ENCODE data around the gene DCTN4. TPM values are rescaled to one million over a fixed set of nuclear protein-coding genes. Genes with fewer than 3 reads are reported as not detected.
A peak's percentile ranks its signal among the peaks of the same experiment; 100 is the strongest.

The DCTN4 gene
- total RNA-seq, 2 donors from 2014 or later: 37.3 to 41.9 TPM

- peak; percentile 79 for ATAC-seq (replicated peaks)
- Mint-ChIP-seq H3K4me1 (peaks cover 42% of the 10 kb centered on the region), H3K9me3 (no peaks in the 10 kb centered on the region), H3K4me3 (peak overlapping the region; percentile 27), H3K36me3 (ENCODE audit: low read depth) (peaks cover 100% of the 10 kb centered on the region), H3K27me3 (no peaks in the 10 kb centered on the region), H3K27ac (peak overlapping the region; percentile 83)
These were observed 24.0 kb downstream of the DCTN4 start for GRCh38 chr5:150734579-150735384.

GRCh38 chr5:150731669-150732242 is 27.1 kb downstream of the DCTN4 start:
- peaks cover 90% of the 10 kb centered on the region for H3K36me3 Mint-ChIP-seq (ENCODE audit: low read depth)
- H3K4me3 Mint-ChIP-seq: no peak overlapping the region
- peaks cover 16% of the 10 kb centered on the region for H3K4me1 Mint-ChIP-seq
- no peaks in the 10 kb centered on the region for H3K9me3 Mint-ChIP-seq
- no peak overlapping the region for H3K27ac Mint-ChIP-seq
- no peaks in the 10 kb centered on the region for H3K27me3 Mint-ChIP-seq
- no peak for ATAC-seq (replicated peaks)

GRCh38 chr5:150729859-150730258 is 29.0 kb downstream of the DCTN4 start:
- Mint-ChIP-seq H3K36me3 (ENCODE audit: low read depth) (peaks cover 89% of the 10 kb centered on the region), H3K9me3 (no peaks in the 10 kb centered on the region), H3K27ac (peak overlapping the region; percentile 13), H3K27me3 (no peaks in the 10 kb centered on the region), H3K4me1 (peaks cover 8% of the 10 kb centered on the region), H3K4me3 (no peak overlapping the region)
- no peak for ATAC-seq (replicated peaks)

GRCh38 chr5:150723845-150724244 is 35.0 kb downstream of the DCTN4 start:
- H3K4me3 Mint-ChIP-seq: no peak overlapping the region
- H3K36me3 Mint-ChIP-seq (ENCODE audit: low read depth): peaks cover 89% of the 10 kb centered on the region
- H3K27me3 Mint-ChIP-seq: no peaks in the 10 kb centered on the region
- no peak for ATAC-seq (replicated peaks)
- H3K9me3 Mint-ChIP-seq: no peaks in the 10 kb centered on the region
- no peaks in the 10 kb centered on the region for H3K4me1 Mint-ChIP-seq
- H3K27ac Mint-ChIP-seq: no peak overlapping the region

- Mint-ChIP-seq H3K27ac (no peak overlapping the region), H3K4me1 (no peaks in the 10 kb centered on the region), H3K36me3 (ENCODE audit: low read depth) (peaks cover 77% of the 10 kb centered on the region), H3K27me3 (no peaks in the 10 kb centered on the region), H3K4me3 (no peak overlapping the region), H3K9me3 (no peaks in the 10 kb centered on the region)
- no peak for ATAC-seq (replicated peaks)
These were observed 48.7 kb downstream of the DCTN4 start for GRCh38 chr5:150710165-150710564.

- H3K27me3 Mint-ChIP-seq: no peaks in the 10 kb centered on the region
- no peaks in the 10 kb centered on the region for H3K9me3 Mint-ChIP-seq
- H3K36me3 Mint-ChIP-seq (ENCODE audit: low read depth): peaks cover 46% of the 10 kb centered on the region
- no peak for ATAC-seq (replicated peaks)
- no peak overlapping the region for H3K4me3 Mint-ChIP-seq
- H3K27ac Mint-ChIP-seq: no peak overlapping the region
- no peaks in the 10 kb centered on the region for H3K4me1 Mint-ChIP-seq
These were observed 51.9 kb downstream of the DCTN4 start for GRCh38 chr5:150706776-150707390.

GRCh38 chr5:150703762-150704161 is 55.1 kb downstream of the DCTN4 start:
- peaks cover 15% of the 10 kb centered on the region for H3K36me3 Mint-ChIP-seq (ENCODE audit: low read depth)
- H3K4me1 Mint-ChIP-seq: peaks cover 2% of the 10 kb centered on the region
- no peak overlapping the region for H3K27ac Mint-ChIP-seq
- H3K27me3 Mint-ChIP-seq: no peaks in the 10 kb centered on the region
- H3K9me3 Mint-ChIP-seq: no peaks in the 10 kb centered on the region
- H3K4me3 Mint-ChIP-seq: no peak overlapping the region
- ATAC-seq (replicated peaks): no peak

GRCh38 chr5:150700594-150701377 is 58.0 kb downstream of the DCTN4 start, which contains the start of gene RBM22:
RBM22 (minus strand) TSS chr5:150701062; CDS start chr5:150700985, 77 bp downstream.
- Mint-ChIP-seq H3K4me1 (peaks cover 4% of the 10 kb centered on the region), H3K27ac (no peak within 1 kb of the TSS), H3K27me3 (no peaks in the 10 kb centered on the region), H3K9me3 (no peaks in the 10 kb centered on the region), H3K36me3 (ENCODE audit: low read depth) (peaks cover 14% of the 10 kb centered on the region), H3K4me3 (no peak within 1 kb of the TSS)
- ATAC-seq (replicated peaks): peak; percentile 96

- no peaks in the 10 kb centered on the region for H3K9me3 Mint-ChIP-seq
- H3K36me3 Mint-ChIP-seq (ENCODE audit: low read depth): peaks cover 19% of the 10 kb centered on the region
- H3K4me3 Mint-ChIP-seq: no peak overlapping the region
- H3K27ac Mint-ChIP-seq: no peak overlapping the region
- peak; percentile 20 for ATAC-seq (replicated peaks)
- H3K4me1 Mint-ChIP-seq: peaks cover 4% of the 10 kb centered on the region
- H3K27me3 Mint-ChIP-seq: no peaks in the 10 kb centered on the region
These were observed 58.6 kb downstream of the DCTN4 start for GRCh38 chr5:150700246-150700593.

GRCh38 chr5:150694612-150695011 is 64.2 kb downstream of the DCTN4 start:
- no peak overlapping the region for H3K27ac Mint-ChIP-seq
- ATAC-seq (replicated peaks): no peak
- no peaks in the 10 kb centered on the region for H3K9me3 Mint-ChIP-seq
- no peaks in the 10 kb centered on the region for H3K27me3 Mint-ChIP-seq
- no peak overlapping the region for H3K4me3 Mint-ChIP-seq
- H3K36me3 Mint-ChIP-seq (ENCODE audit: low read depth): peaks cover 71% of the 10 kb centered on the region
- peaks cover 4% of the 10 kb centered on the region for H3K4me1 Mint-ChIP-seq

GRCh38 chr5:150692276-150692675 is 66.5 kb downstream of the DCTN4 start:
- peaks cover 85% of the 10 kb centered on the region for H3K36me3 Mint-ChIP-seq (ENCODE audit: low read depth)
- no peak overlapping the region for H3K27ac Mint-ChIP-seq
- no peak overlapping the region for H3K4me3 Mint-ChIP-seq
- H3K27me3 Mint-ChIP-seq: no peaks in the 10 kb centered on the region
- ATAC-seq (replicated peaks): no peak
- H3K4me1 Mint-ChIP-seq: no peaks in the 10 kb centered on the region
- H3K9me3 Mint-ChIP-seq: no peaks in the 10 kb centered on the region

GRCh38 chr5:150690760-150691159 is 68.1 kb downstream of the DCTN4 start:
- H3K9me3 Mint-ChIP-seq: no peaks in the 10 kb centered on the region

GRCh38 chr5:150689120-150689519 is 69.7 kb downstream of the DCTN4 start:
- Mint-ChIP-seq H3K4me3 (no peak overlapping the region), H3K36me3 (ENCODE audit: low read depth) (peaks cover 56% of the 10 kb centered on the region)
- ATAC-seq (replicated peaks): no peak

More at GRCh38 chr5:150690760-150691159, 68.1 kb downstream of the DCTN4 start:
- no peak overlapping the region for H3K4me3 Mint-ChIP-seq
- no peaks in the 10 kb centered on the region for H3K4me1 Mint-ChIP-seq
- ATAC-seq (replicated peaks): no peak
- H3K36me3 Mint-ChIP-seq (ENCODE audit: low read depth): peaks cover 72% of the 10 kb centered on the region
- no peak overlapping the region for H3K27ac Mint-ChIP-seq
- no peaks in the 10 kb centered on the region for H3K27me3 Mint-ChIP-seq

GRCh38 chr5:150676578-150676977 is 82.2 kb downstream of the DCTN4 start:
- H3K4me1 Mint-ChIP-seq: no peaks in the 10 kb centered on the region
- peaks cover 7% of the 10 kb centered on the region for H3K36me3 Mint-ChIP-seq (ENCODE audit: low read depth)
- no peaks in the 10 kb centered on the region for H3K27me3 Mint-ChIP-seq
- no peak overlapping the region for H3K4me3 Mint-ChIP-seq
- ATAC-seq (replicated peaks): no peak
- no peak overlapping the region for H3K27ac Mint-ChIP-seq
- no peaks in the 10 kb centered on the region for H3K9me3 Mint-ChIP-seq

More at GRCh38 chr5:150689120-150689519, 69.7 kb downstream of the DCTN4 start:
- H3K27ac Mint-ChIP-seq: no peak overlapping the region
- H3K27me3 Mint-ChIP-seq: no peaks in the 10 kb centered on the region
- H3K9me3 Mint-ChIP-seq: no peaks in the 10 kb centered on the region
- no peaks in the 10 kb centered on the region for H3K4me1 Mint-ChIP-seq
